Activated naive CD8-positive, alpha-beta T cell (primary cell): Measurements from ENCODE around the gene ARHGEF39.

ENCODE experiments used
- H3K27ac Mint-ChIP-seq: one replicate; pipeline ENCODE4 v1.8.0; 2021; ENCODE audit warnings: mixed read lengths
- H3K27me3 Mint-ChIP-seq: one replicate; pipeline ENCODE4 v1.8.0; 2021; ENCODE audit warnings: mixed read lengths
- H3K36me3 Mint-ChIP-seq: one replicate; pipeline ENCODE4 v1.8.0; 2021; ENCODE audit warnings: mixed read lengths
- H3K4me1 Mint-ChIP-seq: one replicate; pipeline ENCODE4 v1.8.0; 2021; ENCODE audit warnings: low read depth, mixed read lengths
- H3K4me3 Mint-ChIP-seq: one replicate; pipeline ENCODE4 v1.8.0; 2021; ENCODE audit warnings: mild to moderate bottlenecking, mixed read lengths
- H3K9me3 Mint-ChIP-seq: one replicate; pipeline ENCODE4 v1.8.0; 2021; ENCODE audit warnings: low read depth, mixed read lengths

The ARHGEF39 gene

GRCh38 chr9:35686222-35687203 is 21.5 kb upstream of the ARHGEF39 start:
- Mint-ChIP-seq H3K4me1 (peaks cover 21% of the 10 kb centered on the region), H3K9me3 (no peaks in the 10 kb centered on the region), H3K27me3 (no peaks in the 10 kb centered on the region), H3K4me3 (no peak overlapping the region), H3K27ac (no peak overlapping the region), H3K36me3 (no peaks in the 10 kb centered on the region)

GRCh38 chr9:35685506-35685905 is 20.5 kb upstream of the ARHGEF39 start:
- Mint-ChIP-seq H3K27me3 (no peaks in the 10 kb centered on the region), H3K4me1 (peaks cover 16% of the 10 kb centered on the region), H3K27ac (no peak overlapping the region), H3K36me3 (no peaks in the 10 kb centered on the region), H3K4me3 (no peak overlapping the region), H3K9me3 (no peaks in the 10 kb centered on the region)

- Mint-ChIP-seq H3K27me3 (no peaks in the 10 kb centered on the region), H3K9me3 (no peaks in the 10 kb centered on the region), H3K27ac (no peak overlapping the region), H3K36me3 (no peaks in the 10 kb centered on the region), H3K4me3 (no peak overlapping the region), H3K4me1 (peaks cover 15% of the 10 kb centered on the region)
These were observed 19.9 kb upstream of the ARHGEF39 start for GRCh38 chr9:35684921-35685320.

- no peak overlapping the region for H3K27ac Mint-ChIP-seq
These were observed 18.3 kb upstream of the ARHGEF39 start for GRCh38 chr9:35683323-35683722.

GRCh38 chr9:35682520-35683315 is 17.7 kb upstream of the ARHGEF39 start:
- H3K9me3 Mint-ChIP-seq: no peaks in the 10 kb centered on the region
- H3K4me3 Mint-ChIP-seq: no peak overlapping the region
- H3K4me1 Mint-ChIP-seq: peaks cover 3% of the 10 kb centered on the region
- no peaks in the 10 kb centered on the region for H3K36me3 Mint-ChIP-seq
- H3K27ac Mint-ChIP-seq: no peak overlapping the region
- no peaks in the 10 kb centered on the region for H3K27me3 Mint-ChIP-seq

More at GRCh38 chr9:35683323-35683722, 18.3 kb upstream of the ARHGEF39 start:
- Mint-ChIP-seq H3K9me3 (no peaks in the 10 kb centered on the region), H3K27me3 (no peaks in the 10 kb centered on the region), H3K36me3 (no peaks in the 10 kb centered on the region), H3K4me3 (no peak overlapping the region), H3K4me1 (peaks cover 7% of the 10 kb centered on the region)

GRCh38 chr9:35682051-35682450 is 17.1 kb upstream of the ARHGEF39 start:
- Mint-ChIP-seq H3K4me3 (no peak overlapping the region), H3K9me3 (no peaks in the 10 kb centered on the region), H3K27me3 (no peaks in the 10 kb centered on the region), H3K27ac (no peak overlapping the region), H3K4me1 (no peaks in the 10 kb centered on the region), H3K36me3 (no peaks in the 10 kb centered on the region)

GRCh38 chr9:35681341-35682002 is 16.5 kb upstream of the ARHGEF39 start:
- Mint-ChIP-seq H3K36me3 (no peaks in the 10 kb centered on the region), H3K9me3 (no peaks in the 10 kb centered on the region), H3K27ac (no peak overlapping the region), H3K4me1 (peaks cover 2% of the 10 kb centered on the region), H3K27me3 (no peaks in the 10 kb centered on the region), H3K4me3 (no peak overlapping the region)

GRCh38 chr9:35680331-35681105 is 15.5 kb upstream of the ARHGEF39 start:
- H3K4me1 Mint-ChIP-seq: peaks cover 5% of the 10 kb centered on the region
- H3K4me3 Mint-ChIP-seq: no peak overlapping the region
- H3K27me3 Mint-ChIP-seq: no peaks in the 10 kb centered on the region
- no peak overlapping the region for H3K27ac Mint-ChIP-seq
- H3K36me3 Mint-ChIP-seq: no peaks in the 10 kb centered on the region
- H3K9me3 Mint-ChIP-seq: no peaks in the 10 kb centered on the region

GRCh38 chr9:35679766-35680330 is 14.9 kb upstream of the ARHGEF39 start:
- Mint-ChIP-seq H3K27me3 (no peaks in the 10 kb centered on the region), H3K27ac (no peak overlapping the region), H3K9me3 (no peaks in the 10 kb centered on the region), H3K4me3 (no peak overlapping the region), H3K36me3 (no peaks in the 10 kb centered on the region), H3K4me1 (peaks cover 5% of the 10 kb centered on the region)

GRCh38 chr9:35679091-35679490 is 14.1 kb upstream of the ARHGEF39 start:
- Mint-ChIP-seq H3K4me1 (peaks cover 10% of the 10 kb centered on the region), H3K4me3 (no peak overlapping the region), H3K9me3 (no peaks in the 10 kb centered on the region), H3K27me3 (no peaks in the 10 kb centered on the region), H3K36me3 (no peaks in the 10 kb centered on the region), H3K27ac (no peak overlapping the region)

GRCh38 chr9:35675732-35676392 is 10.9 kb upstream of the ARHGEF39 start:
- Mint-ChIP-seq H3K27me3 (no peaks in the 10 kb centered on the region), H3K9me3 (no peaks in the 10 kb centered on the region), H3K4me3 (peak overlapping the region; percentile 85), H3K4me1 (peaks cover 10% of the 10 kb centered on the region), H3K27ac (no peak overlapping the region), H3K36me3 (no peaks in the 10 kb centered on the region)

- H3K27ac Mint-ChIP-seq: no peak overlapping the region
These were observed 10.2 kb upstream of the ARHGEF39 start for GRCh38 chr9:35675204-35675603.

GRCh38 chr9:35674025-35674361 is 9.0 kb upstream of the ARHGEF39 start:
- no peak overlapping the region for H3K4me3 Mint-ChIP-seq
- no peak overlapping the region for H3K27ac Mint-ChIP-seq
- no peaks in the 10 kb centered on the region for H3K27me3 Mint-ChIP-seq
- no peaks in the 10 kb centered on the region for H3K36me3 Mint-ChIP-seq
- peaks cover 10% of the 10 kb centered on the region for H3K4me1 Mint-ChIP-seq
- H3K9me3 Mint-ChIP-seq: no peaks in the 10 kb centered on the region

More at GRCh38 chr9:35675204-35675603, 10.2 kb upstream of the ARHGEF39 start:
- Mint-ChIP-seq H3K4me1 (peaks cover 10% of the 10 kb centered on the region), H3K27me3 (no peaks in the 10 kb centered on the region), H3K9me3 (no peaks in the 10 kb centered on the region), H3K4me3 (peak overlapping the region; percentile 77), H3K36me3 (no peaks in the 10 kb centered on the region)
